H1 (cell line): ENCODE measurements around the gene ABHD13. TPM values are rescaled to one million over a fixed set of nuclear protein-coding genes. Genes with fewer than 3 reads are reported as not detected.

Experiments
- CTBP2 ChIP-seq: IDR thresholded peaks from 2 replicates; pipeline ENCODE4 v1.7.0; 2011; ENCODE audit warnings: borderline replicate concordance, mild to moderate bottlenecking, moderate library complexity, mixed read lengths, low read length; ENCODE audit not compliant: insufficient read depth, insufficient read length
- RAD21 ChIP-seq, 2 experiments: IDR thresholded peaks in 1 of 2; conservative IDR thresholded peaks in 1 of 2; 2 replicates each; pipeline ENCODE4 v1.6.1; 2011; ENCODE audit warnings: low read depth in 2 of 2, low read length in 2 of 2, improper control_type of control experiment in 1 of 2, inconsistent platforms in 1 of 2, mild to moderate bottlenecking in 1 of 2, moderate library complexity in 1 of 2
- polyA plus RNA-seq, 7 experiments: library from polyadenylated mRNA; depleted of rRNA in 3 of 7; stranded (reverse) in 5 of 7; unstranded in 2 of 7; fragments of >200 nt in 5 of 7; fragments of 200-250 nt in 2 of 7; gene quantifications; 1 replicate in 5 of 7; 2 replicates in 1 of 7; 4 replicates in 1 of 7; pipeline versions ENCODE4 v1.2.1 to v1.2.3, GENCODE V29; 2011 to 2013; ENCODE audit warnings: missing spikeins in 2 of 7, mixed read lengths in 2 of 7
- total RNA-seq: library from RNA; stranded (reverse); fragmentation: NEBNext Ultra II Directional; extraction: Animal tissue kit (Norgen Biotek cat#: 25700); gene quantifications from 2 replicates; pipeline ENCODE4 v1.2.1, GENCODE V29; 2021
- TF ChIP-seq, protein P1 (sequence below): IDR thresholded peaks from 2 replicates; pipeline ENCODE4 v1.6.1; 2012; ENCODE audit warnings: low read length, inconsistent platforms

ABHD13 gene
- total and polyA plus RNA-seq, 2 of the 8 experiments (the other 6 are each of a cell fraction or from before 2014, with no cell fraction given): 3.5 to 6.6 TPM

DNA sequence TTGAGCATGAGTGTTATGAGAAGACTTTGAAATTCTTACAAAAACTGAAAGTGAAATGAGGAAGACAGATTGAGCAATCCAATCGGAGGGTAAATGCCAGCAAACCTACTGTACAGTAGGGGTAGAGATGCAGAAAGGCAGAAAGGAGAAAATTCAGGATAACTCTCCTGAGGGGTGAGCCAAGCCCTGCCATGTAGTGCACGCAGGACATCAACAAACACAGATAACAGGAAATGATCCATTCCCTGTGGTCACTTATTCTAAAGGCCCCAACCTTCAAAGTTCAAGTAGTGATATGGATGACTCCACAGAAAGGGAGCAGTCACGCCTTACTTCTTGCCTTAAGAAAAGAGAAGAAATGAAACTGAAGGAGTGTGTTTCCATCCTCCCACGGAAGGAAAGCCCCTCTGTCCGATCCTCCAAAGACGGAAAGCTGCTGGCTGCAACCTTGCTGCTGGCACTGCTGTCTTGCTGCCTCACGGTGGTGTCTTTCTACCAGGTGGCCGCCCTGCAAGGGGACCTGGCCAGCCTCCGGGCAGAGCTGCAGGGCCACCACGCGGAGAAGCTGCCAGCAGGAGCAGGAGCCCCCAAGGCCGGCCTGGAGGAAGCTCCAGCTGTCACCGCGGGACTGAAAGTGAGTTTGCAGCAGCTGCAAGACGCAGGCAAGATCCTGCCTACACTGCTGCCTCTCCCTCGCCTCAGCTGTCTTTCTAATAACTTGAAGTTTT lies 51.6 kb downstream of the ABHD13 start, which contains the start of gene TNFSF13B (continued):
- TF ChIP-seq RAD21 (IDR thresholded peaks at IDR 0.05 in 1 of 2, conservative IDR thresholded peaks at IDR 0.05 in 1 of 2; ENCODE audit: low read depth in 2 of 2, low read length in 2 of 2) (peak; percentile 43 to 56; a peak in 3 of 4 replicates), CTBP2 (no peak)
- TF ChIP-seq, protein P1, sequence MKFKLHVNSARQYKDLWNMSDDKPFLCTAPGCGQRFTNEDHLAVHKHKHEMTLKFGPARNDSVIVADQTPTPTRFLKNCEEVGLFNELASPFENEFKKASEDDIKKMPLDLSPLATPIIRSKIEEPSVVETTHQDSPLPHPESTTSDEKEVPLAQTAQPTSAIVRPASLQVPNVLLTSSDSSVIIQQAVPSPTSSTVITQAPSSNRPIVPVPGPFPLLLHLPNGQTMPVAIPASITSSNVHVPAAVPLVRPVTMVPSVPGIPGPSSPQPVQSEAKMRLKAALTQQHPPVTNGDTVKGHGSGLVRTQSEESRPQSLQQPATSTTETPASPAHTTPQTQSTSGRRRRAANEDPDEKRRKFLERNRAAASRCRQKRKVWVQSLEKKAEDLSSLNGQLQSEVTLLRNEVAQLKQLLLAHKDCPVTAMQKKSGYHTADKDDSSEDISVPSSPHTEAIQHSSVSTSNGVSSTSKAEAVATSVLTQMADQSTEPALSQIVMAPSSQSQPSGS: no peak
